Nephron progenitor cell (in vitro differentiated cells): ENCODE measurements around the gene SGO1.

Source experiments
- DNase-seq: peaks from one replicate; pipeline ENCODE4 v3.0.0; 2021
- H3K27ac Mint-ChIP-seq: 2 replicates; pipeline ENCODE4 v1.8.0; 2021; ENCODE audit warnings: mild to moderate bottlenecking, moderate library complexity, mixed read lengths
- H3K27me3 Mint-ChIP-seq: 2 replicates; pipeline ENCODE4 v1.8.0; 2021; ENCODE audit warnings: mild to moderate bottlenecking, low read depth, mixed read lengths; ENCODE audit not compliant: poor library complexity
- H3K36me3 Mint-ChIP-seq: 2 replicates; pipeline ENCODE4 v1.8.0; 2021; ENCODE audit warnings: low read depth, mixed read lengths
- H3K4me1 Mint-ChIP-seq: 2 replicates; pipeline ENCODE4 v1.8.0; 2021; ENCODE audit warnings: mixed read lengths
- H3K4me3 Mint-ChIP-seq: 2 replicates; pipeline ENCODE4 v1.8.0; 2021; ENCODE audit warnings: mild to moderate bottlenecking, moderate library complexity, mixed read lengths
- H3K9me3 Mint-ChIP-seq: 2 replicates; pipeline ENCODE4 v1.8.0; 2021; ENCODE audit warnings: mild to moderate bottlenecking, moderate library complexity, mixed read lengths
- TF ChIP-seq, protein P1 (sequence below): fragments of 200-600 bp; sonication (generic); IDR thresholded peaks from 2 replicates; pipeline ENCODE4 v1.5.0; 2021; ENCODE audit warnings: antibody characterized with exemption

SGO1 gene

DNA sequence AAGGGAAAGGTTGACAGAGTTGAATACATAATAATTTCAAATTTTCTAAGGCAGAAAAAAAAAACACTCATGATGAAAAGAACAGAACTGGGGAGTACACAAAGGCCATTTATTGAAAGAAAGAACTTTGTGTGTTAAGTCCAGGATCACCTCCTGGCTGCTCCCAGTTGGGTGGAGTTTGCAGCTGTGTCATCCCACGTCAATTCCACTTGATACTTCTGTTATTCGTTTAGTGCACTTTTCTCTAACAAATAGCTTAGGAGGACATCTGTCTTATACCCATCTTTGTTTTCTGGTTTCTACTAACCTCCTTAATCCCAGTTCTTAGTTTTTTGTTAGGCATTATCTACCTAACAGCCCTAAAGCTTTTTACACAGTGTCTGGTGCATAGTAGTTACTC lies 44.7 kb downstream of the SGO1 start:
- Mint-ChIP-seq H3K4me1 (peaks cover 24% of the 10 kb centered on the region), H3K9me3 (no peaks in the 10 kb centered on the region), H3K36me3 (peaks cover 11% of the 10 kb centered on the region), H3K4me3 (no peak overlapping the region), H3K27me3 (no peaks in the 10 kb centered on the region), H3K27ac (peak overlapping the region; percentile 50)
- TF ChIP-seq, protein P1, sequence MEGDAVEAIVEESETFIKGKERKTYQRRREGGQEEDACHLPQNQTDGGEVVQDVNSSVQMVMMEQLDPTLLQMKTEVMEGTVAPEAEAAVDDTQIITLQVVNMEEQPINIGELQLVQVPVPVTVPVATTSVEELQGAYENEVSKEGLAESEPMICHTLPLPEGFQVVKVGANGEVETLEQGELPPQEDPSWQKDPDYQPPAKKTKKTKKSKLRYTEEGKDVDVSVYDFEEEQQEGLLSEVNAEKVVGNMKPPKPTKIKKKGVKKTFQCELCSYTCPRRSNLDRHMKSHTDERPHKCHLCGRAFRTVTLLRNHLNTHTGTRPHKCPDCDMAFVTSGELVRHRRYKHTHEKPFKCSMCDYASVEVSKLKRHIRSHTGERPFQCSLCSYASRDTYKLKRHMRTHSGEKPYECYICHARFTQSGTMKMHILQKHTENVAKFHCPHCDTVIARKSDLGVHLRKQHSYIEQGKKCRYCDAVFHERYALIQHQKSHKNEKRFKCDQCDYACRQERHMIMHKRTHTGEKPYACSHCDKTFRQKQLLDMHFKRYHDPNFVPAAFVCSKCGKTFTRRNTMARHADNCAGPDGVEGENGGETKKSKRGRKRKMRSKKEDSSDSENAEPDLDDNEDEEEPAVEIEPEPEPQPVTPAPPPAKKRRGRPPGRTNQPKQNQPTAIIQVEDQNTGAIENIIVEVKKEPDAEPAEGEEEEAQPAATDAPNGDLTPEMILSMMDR, result no peak
- DNase-seq, result no peak

DNA sequence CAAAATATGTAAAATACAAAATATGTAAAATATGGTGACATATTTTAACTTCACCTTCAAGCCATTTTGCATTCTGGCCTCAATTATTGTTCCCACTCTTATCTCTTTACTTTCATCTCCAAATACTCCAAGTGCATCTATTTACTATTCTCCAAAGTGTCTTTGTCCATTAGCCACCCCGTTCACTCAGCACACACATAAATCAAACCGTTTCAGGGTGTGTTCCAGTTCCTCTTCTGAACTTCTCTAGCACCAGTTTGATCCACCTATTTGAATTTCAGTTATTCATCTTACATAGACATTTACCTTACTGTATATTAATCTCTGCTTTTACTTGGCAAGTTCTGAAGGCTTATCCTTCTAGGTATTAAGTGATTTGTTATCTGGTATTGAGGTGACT lies 45.1 kb downstream of the SGO1 start:
- Mint-ChIP-seq H3K9me3 (no peaks in the 10 kb centered on the region), H3K27me3 (no peaks in the 10 kb centered on the region), H3K36me3 (peaks cover 11% of the 10 kb centered on the region), H3K27ac (no peak overlapping the region), H3K4me1 (peaks cover 20% of the 10 kb centered on the region), H3K4me3 (no peak overlapping the region)
- no peak for DNase-seq
- TF ChIP-seq, protein P1, result no peak

DNA sequence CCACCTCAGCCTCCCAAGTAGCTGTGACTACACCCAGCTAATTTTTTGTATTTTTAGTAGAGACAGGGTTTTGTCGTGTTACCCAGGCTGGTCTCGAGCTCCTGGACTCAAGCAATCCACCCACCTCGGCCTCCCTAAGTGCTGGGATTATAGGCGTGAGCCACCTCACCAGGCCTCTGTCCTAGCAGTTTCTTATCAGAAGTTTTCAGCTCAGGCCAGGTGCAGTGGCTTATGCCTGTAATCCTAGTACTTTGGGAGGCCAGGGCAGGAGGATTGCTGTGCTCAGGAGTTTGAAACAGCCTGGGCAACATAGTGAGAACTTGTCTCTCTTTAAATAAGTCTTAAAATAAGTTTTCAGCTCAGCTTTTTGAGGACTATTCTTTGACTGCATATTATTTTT lies 48.4 kb downstream of the SGO1 start:
- Mint-ChIP-seq H3K4me3 (no peak overlapping the region), H3K9me3 (no peaks in the 10 kb centered on the region)

DNA sequence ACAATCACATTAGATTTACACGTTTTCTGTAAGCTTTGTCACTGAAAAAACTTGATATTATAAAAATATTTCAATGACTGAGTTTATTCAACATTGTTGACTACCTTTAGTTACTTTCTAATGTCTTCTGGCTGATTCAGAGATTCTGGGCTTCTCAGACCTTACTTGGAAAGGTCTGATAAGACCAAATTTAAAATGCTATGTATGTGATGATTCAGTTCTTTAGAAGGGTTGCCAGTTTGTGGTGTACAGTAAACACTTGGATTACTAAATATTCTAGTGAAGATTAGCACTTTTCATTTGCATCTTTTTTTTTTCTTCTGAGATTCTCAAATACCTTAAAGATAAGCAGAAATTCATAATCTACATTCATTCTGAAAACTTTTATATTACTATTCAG lies 49.8 kb downstream of the SGO1 start:
- H3K9me3 Mint-ChIP-seq, result no peaks in the 10 kb centered on the region
- TF ChIP-seq, protein P1, result no peak
- no peak overlapping the region for H3K4me3 Mint-ChIP-seq
- H3K27me3 Mint-ChIP-seq, result no peaks in the 10 kb centered on the region
- H3K4me1 Mint-ChIP-seq, result peaks cover 4% of the 10 kb centered on the region
- no peaks in the 10 kb centered on the region for H3K36me3 Mint-ChIP-seq
- H3K27ac Mint-ChIP-seq, result no peak overlapping the region
- no peak for DNase-seq

More for the DNA sequence above, 48.4 kb downstream of the SGO1 start:
- DNase-seq, result no peak
- Mint-ChIP-seq H3K27me3 (no peaks in the 10 kb centered on the region), H3K27ac (no peak overlapping the region), H3K4me1 (peaks cover 16% of the 10 kb centered on the region), H3K36me3 (no peaks in the 10 kb centered on the region)
- TF ChIP-seq, protein P1, result no peak

DNA sequence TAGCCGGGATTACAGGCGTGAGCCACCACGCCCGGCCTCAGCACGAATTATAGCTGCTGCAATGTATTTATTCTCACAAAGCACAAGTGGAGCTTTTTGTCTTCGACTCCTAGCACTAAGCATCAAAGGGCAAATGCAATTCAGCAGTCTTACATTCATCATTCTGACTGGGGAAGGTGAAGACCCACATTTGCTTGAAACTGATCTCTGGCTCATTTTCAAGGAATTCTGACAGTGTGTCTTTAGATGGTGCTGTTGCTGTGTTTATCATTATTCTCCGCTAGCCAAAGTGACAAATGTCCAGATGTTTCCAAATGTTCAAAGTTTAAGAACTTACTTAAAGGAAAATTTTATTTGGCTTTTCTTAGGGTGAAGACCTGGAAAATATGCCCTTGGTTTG lies 55.9 kb downstream of the SGO1 start:
- peaks cover 8% of the 10 kb centered on the region for H3K4me1 Mint-ChIP-seq
- no peaks in the 10 kb centered on the region for H3K9me3 Mint-ChIP-seq
- peak overlapping the region; percentile 32 for H3K27ac Mint-ChIP-seq
- no peak overlapping the region for H3K4me3 Mint-ChIP-seq
- peaks cover 25% of the 10 kb centered on the region for H3K36me3 Mint-ChIP-seq
- no peaks in the 10 kb centered on the region for H3K27me3 Mint-ChIP-seq
- DNase-seq, result no peak
- TF ChIP-seq, protein P1, result no peak

DNA sequence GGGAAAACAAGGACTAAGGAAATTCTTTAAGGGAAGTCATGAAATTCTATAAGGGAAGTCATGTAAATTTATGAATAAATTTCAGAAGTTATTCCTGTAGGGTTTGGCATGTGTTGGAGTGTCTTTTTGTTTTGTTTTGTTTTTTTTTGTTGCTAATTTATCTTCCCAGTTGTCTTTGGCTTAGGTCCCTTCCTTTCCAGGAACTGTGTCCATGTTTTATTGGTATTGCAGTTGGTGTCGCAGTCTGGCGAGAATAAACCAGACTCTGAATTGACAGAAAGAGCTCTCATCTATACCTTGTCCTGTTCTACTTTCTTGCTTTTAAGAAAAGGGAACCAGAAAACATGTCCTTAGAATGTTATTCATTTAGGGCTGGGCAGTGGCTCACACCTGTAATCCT lies 57.6 kb downstream of the SGO1 start:
- Mint-ChIP-seq H3K9me3 (no peaks in the 10 kb centered on the region), H3K4me3 (no peak overlapping the region), H3K36me3 (peaks cover 39% of the 10 kb centered on the region), H3K27ac (no peak overlapping the region), H3K4me1 (peaks cover 8% of the 10 kb centered on the region), H3K27me3 (no peaks in the 10 kb centered on the region)
- no peak for DNase-seq
- TF ChIP-seq, protein P1, result no peak
